ENCODE results near the gene UPF3B.
"Not testable (repeated sequence)": the region's sequence is repeated elsewhere in the genome, so short reads cannot be mapped to it uniquely, and the experiment has no call there.

DNA sequence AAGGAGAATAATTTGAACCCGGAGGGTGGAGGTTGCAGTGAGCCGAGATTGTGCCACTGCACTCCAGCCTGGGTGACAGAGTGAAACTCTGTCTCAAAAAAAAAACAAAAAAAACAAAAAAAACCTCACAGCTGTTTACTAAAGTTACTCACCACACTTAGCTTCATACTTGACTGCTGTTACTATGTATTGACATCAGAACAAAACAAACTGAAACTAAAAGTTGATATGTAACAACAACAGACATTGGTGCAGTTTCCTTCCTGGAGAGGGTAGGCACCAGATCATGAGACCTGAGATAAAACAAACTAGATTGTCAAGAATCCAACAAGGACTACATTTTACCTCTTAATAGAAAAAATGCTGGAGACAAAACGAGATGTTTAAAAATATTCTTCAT lies 31.1 kb downstream of the UPF3B start:
- TF ChIP-seq CTCF (IDR thresholded peaks at IDR 0.05; ENCODE audit: insufficient read depth, low read length, poor library complexity, severe bottlenecking); EZH2phosphoT487 (conservative IDR thresholded peaks at IDR 0.05; ENCODE audit: low read length): not testable (repeated sequence)
